H9 (cell line): ENCODE measurements around the gene PPP1R14C. TPM values are rescaled to one million over a fixed set of nuclear protein-coding genes. Genes with fewer than 3 reads are reported as not detected.

ENCODE experiments used
- DNase-seq: peaks from one replicate; pipeline ENCODE4 v3.0.0-alpha.2; 2017
- H2AFZ ChIP-seq: one replicate; pipeline ENCODE4 v1.6.1; 2013; ENCODE audit warnings: mild to moderate bottlenecking, low read length, control low read depth, moderate library complexity
- H2AK5ac ChIP-seq: 2 replicates; pipeline ENCODE4 v1.6.1; 2013; ENCODE audit warnings: low read length, control low read depth, mixed read lengths; ENCODE audit not compliant: insufficient read length
- H2BK120ac ChIP-seq: one replicate; pipeline ENCODE4 v1.6.1; 2013; ENCODE audit warnings: low read depth, mild to moderate bottlenecking, low read length, control low read depth, inconsistent platforms; ENCODE audit not compliant: poor library complexity, severe bottlenecking
- H2BK12ac ChIP-seq: 2 replicates; pipeline ENCODE4 v1.6.1; 2013; ENCODE audit warnings: low read length, control low read depth, mixed read lengths, low read depth; ENCODE audit not compliant: insufficient read length
- H2BK15ac ChIP-seq: 2 replicates; pipeline ENCODE4 v1.6.1; 2013; ENCODE audit warnings: low read depth, low read length, control low read depth
- H2BK20ac ChIP-seq: one replicate; pipeline ENCODE4 v1.6.1; 2013; ENCODE audit warnings: low read depth, mild to moderate bottlenecking, low read length, control low read depth, inconsistent platforms; ENCODE audit not compliant: poor library complexity, severe bottlenecking
- H2BK5ac ChIP-seq: 2 replicates; pipeline ENCODE4 v1.6.1; 2013; ENCODE audit warnings: low read length, control low read depth, mixed read lengths; ENCODE audit not compliant: insufficient read length
- H3K14ac ChIP-seq: 2 replicates; pipeline ENCODE4 v1.6.1; 2013; ENCODE audit warnings: low read length, control low read depth; ENCODE audit not compliant: insufficient read depth
- H3K18ac ChIP-seq: 2 replicates; pipeline ENCODE4 v1.6.1; 2013; ENCODE audit warnings: low read depth, mild to moderate bottlenecking, mixed read lengths, low read length, control low read depth; ENCODE audit not compliant: insufficient read length
- H3K23ac ChIP-seq: 2 replicates; pipeline ENCODE4 v1.6.1; 2013; ENCODE audit warnings: low read length, control low read depth, mixed read lengths, low read depth; ENCODE audit not compliant: insufficient read length
- H3K23me2 ChIP-seq: 2 replicates; pipeline ENCODE4 v1.6.1; 2013; ENCODE audit warnings: low read depth, mild to moderate bottlenecking, mixed read lengths, low read length, control low read depth; ENCODE audit not compliant: insufficient read length, poor library complexity, severe bottlenecking
- H3K27ac ChIP-seq: 2 replicates; pipeline ENCODE4 v1.5.1; 2013; ENCODE audit warnings: low read length, control low read depth, mixed read lengths, low read depth; ENCODE audit not compliant: insufficient read length
- H3K27me3 ChIP-seq: 2 replicates; pipeline ENCODE4 v1.6.1; 2013; ENCODE audit warnings: low read length, control low read depth, inconsistent platforms; ENCODE audit not compliant: insufficient read depth
- H3K4ac ChIP-seq: 2 replicates; pipeline ENCODE4 v1.6.1; 2013; ENCODE audit warnings: low read depth, mild to moderate bottlenecking, control low read depth, inconsistent platforms, low read length, moderate library complexity
- H3K4me1 ChIP-seq: 2 replicates; pipeline ENCODE4 v1.6.1; 2013; ENCODE audit warnings: low read length, control low read depth, inconsistent platforms; ENCODE audit not compliant: insufficient read depth
- H3K4me2 ChIP-seq: 2 replicates; pipeline ENCODE4 v1.6.1; 2013; ENCODE audit warnings: low read length, control low read depth, mixed read lengths; ENCODE audit not compliant: insufficient read length, insufficient read depth
- H3K56ac ChIP-seq: 2 replicates; pipeline ENCODE4 v1.6.1; 2013; ENCODE audit warnings: low read depth, mild to moderate bottlenecking, mixed read lengths, low read length, control low read depth; ENCODE audit not compliant: insufficient read length
- H3K79me1 ChIP-seq: 2 replicates; pipeline ENCODE4 v1.6.1; 2013; ENCODE audit warnings: low read depth, mild to moderate bottlenecking, moderate library complexity, low read length, control low read depth, inconsistent platforms; ENCODE audit not compliant: insufficient read depth, poor library complexity, severe bottlenecking
- H3K79me2 ChIP-seq: 2 replicates; pipeline ENCODE4 v1.6.1; 2013; ENCODE audit warnings: low read length, control low read depth, inconsistent platforms; ENCODE audit not compliant: insufficient read depth
- H3K9ac ChIP-seq: 2 replicates; pipeline ENCODE4 v1.6.1; 2013; ENCODE audit warnings: low read length, control low read depth, mixed read lengths; ENCODE audit not compliant: insufficient read length; ENCODE audit errors: extremely low read depth
- H3K9me3 ChIP-seq: one replicate; pipeline ENCODE4 v1.6.1; 2013; ENCODE audit warnings: low read depth, low read length, inconsistent platforms; ENCODE audit not compliant: control insufficient read depth
- H3T11ph ChIP-seq: one replicate; pipeline ENCODE4 v1.6.1; 2013; ENCODE audit warnings: mild to moderate bottlenecking, low read length, control low read depth, inconsistent platforms
- H4K20me1 ChIP-seq: one replicate; pipeline ENCODE4 v1.6.1; 2013; ENCODE audit not compliant: control insufficient read depth, insufficient read length, insufficient read depth
- H4K5ac ChIP-seq: 2 replicates; pipeline ENCODE4 v1.6.1; 2013; ENCODE audit warnings: low read depth, mild to moderate bottlenecking, mixed read lengths, low read length, control low read depth; ENCODE audit not compliant: insufficient read length
- H4K8ac ChIP-seq: replicated peaks from 2 replicates; pipeline ENCODE4 v1.6.1; 2013; ENCODE audit warnings: low read length, control low read depth, mixed read lengths, low read depth; ENCODE audit not compliant: insufficient read length
- H4K91ac ChIP-seq: 2 replicates; pipeline ENCODE4 v1.6.1; 2013; ENCODE audit warnings: low read depth, mild to moderate bottlenecking, moderate library complexity, mixed read lengths, low read length, control low read depth; ENCODE audit not compliant: insufficient read length
- H3K27ac Mint-ChIP-seq, 3 experiments: 2 replicates in 2 of 3; 3 replicates in 1 of 3; pipeline ENCODE4 v1.8.0; 2020 to 2021; ENCODE audit warnings: mixed read lengths in 3 of 3, mild to moderate bottlenecking in 1 of 3, moderate library complexity in 1 of 3
- H3K27me3 Mint-ChIP-seq: 2 replicates; pipeline ENCODE4 v1.8.0; 2021; ENCODE audit warnings: low read depth, mild to moderate bottlenecking, moderate library complexity, mixed read lengths
- H3K36me3 Mint-ChIP-seq, 3 experiments: 2 replicates in 2 of 3; 3 replicates in 1 of 3; pipeline ENCODE4 v1.8.0; 2020 to 2021; ENCODE audit warnings: low read depth in 3 of 3, mixed read lengths in 3 of 3; ENCODE audit not compliant: insufficient read depth in 1 of 3
- H3K4me1 Mint-ChIP-seq, 2 experiments: 2 replicates each; pipeline ENCODE4 v1.8.0; 2020; ENCODE audit warnings: mixed read lengths in 2 of 2
- H3K4me3 Mint-ChIP-seq, 2 experiments: 2 replicates in 1 of 2; 3 replicates in 1 of 2; pipeline ENCODE4 v1.8.0; 2020 to 2021; ENCODE audit warnings: mild to moderate bottlenecking in 2 of 2, mixed read lengths in 2 of 2, moderate library complexity in 1 of 2
- H3K9me3 Mint-ChIP-seq, 2 experiments: 2 replicates in 1 of 2; 3 replicates in 1 of 2; pipeline ENCODE4 v1.8.0; 2020; ENCODE audit warnings: mild to moderate bottlenecking in 2 of 2, mixed read lengths in 2 of 2, moderate library complexity in 1 of 2
- WGBS: extraction: QIAGEN DNeasy Blood & Tissue Kit; methylation state at CpG from one replicate; pipeline ENCODE4 v1.1.7; 2013; ENCODE audit warnings: missing lambda C conversion rate, low lambda C conversion rate, mixed read lengths; ENCODE audit not compliant: insufficient read length; ENCODE audit errors: extremely low coverage; 5-methylcytosine and 5-hydroxymethylcytosine counted together
- total RNA-seq: library from RNA; stranded (reverse); gene quantifications from 2 replicates; pipeline ENCODE4 v1.2.1, GENCODE V29; 2021
- TF ChIP-seq, protein P1 (sequence below): fragments of 200-600 bp; sonication (generic); conservative IDR thresholded peaks from 3 replicates; pipeline ENCODE4 v1.8.0; 2021; ENCODE audit warnings: antibody characterized with exemption, mild to moderate bottlenecking

The PPP1R14C gene
- total RNA-seq, 1 experiment from 2014 or later, result 0.37 TPM

DNA sequence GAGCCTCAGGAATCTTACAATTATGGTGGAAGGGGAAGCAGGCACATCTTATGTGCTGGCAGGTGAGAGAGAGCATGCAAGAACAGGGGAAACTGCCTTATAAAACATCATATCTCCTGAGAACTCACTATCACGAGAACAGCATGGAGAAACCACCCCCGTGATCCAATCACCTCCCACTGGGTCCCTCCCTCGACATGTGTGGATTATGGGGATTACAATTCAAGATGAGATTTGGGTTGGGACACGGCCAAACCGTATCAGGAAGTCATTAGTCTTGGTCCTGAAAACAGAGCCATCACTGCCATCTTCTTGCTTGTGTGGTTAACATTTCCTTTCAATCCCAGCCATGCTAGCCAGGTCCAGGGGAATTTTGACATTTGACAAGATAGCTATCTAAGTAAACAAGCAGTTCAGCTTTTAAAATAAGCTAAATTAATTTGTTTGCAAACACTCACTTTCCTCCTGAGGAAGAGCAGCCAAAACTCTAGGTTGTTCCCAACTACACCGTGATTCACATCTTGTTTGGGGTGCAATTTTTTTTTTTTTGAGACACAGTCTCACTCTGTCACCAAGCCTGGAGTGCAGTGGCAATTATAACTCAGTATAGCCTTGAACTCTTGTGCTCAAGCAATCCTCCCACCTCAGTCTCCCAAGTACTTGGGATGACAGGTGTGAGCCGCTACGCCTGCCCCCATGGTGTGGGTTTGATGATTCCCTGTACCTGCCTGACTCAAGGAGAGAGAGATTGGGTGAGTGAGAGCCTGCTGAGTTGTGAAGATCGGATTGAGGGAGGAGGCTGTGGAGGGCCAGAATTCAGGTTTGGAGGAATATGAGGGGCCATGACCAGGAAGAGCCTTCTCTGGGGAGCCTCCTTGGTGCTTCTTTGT lies 13.0 kb upstream of the PPP1R14C start:
- Mint-ChIP-seq H3K4me3 (no peak overlapping the region), H3K27me3 (peaks cover 15% of the 10 kb centered on the region), H3K9me3 (no peaks in the 10 kb centered on the region), H3K27ac (no peak overlapping the region), H3K4me1 (no peaks in the 10 kb centered on the region; a peak in 1 of 4 replicates), H3K36me3 (no peaks in the 10 kb centered on the region)
- Histone ChIP-seq H3K27ac (no peak overlapping the region), H2AK5ac (no peak overlapping the region), H2BK15ac (no peak overlapping the region), H4K91ac (no peak overlapping the region), H3K79me2 (no peaks in the 10 kb centered on the region), H4K20me1 (no peaks in the 10 kb centered on the region), H2BK12ac (no peak overlapping the region), H3K9me3 (no peaks in the 10 kb centered on the region), H3K4ac (no peak overlapping the region), H3K14ac (no peak overlapping the region), H3K23ac (no peak overlapping the region), H3K27me3 (no peaks in the 10 kb centered on the region), H2AFZ (no peak overlapping the region), H3K9ac (no peak overlapping the region), H3K4me1 (no peaks in the 10 kb centered on the region), H2BK20ac (no peak overlapping the region), H3K23me2 (no peaks in the 10 kb centered on the region), H3T11ph (no peak overlapping the region), H3K79me1 (no peaks in the 10 kb centered on the region), H3K18ac (no peak overlapping the region), H4K5ac (no peak overlapping the region), H3K4me2 (no peak overlapping the region), H4K8ac (no peak overlapping the region), H2BK5ac (no peak overlapping the region), H2BK120ac (no peak overlapping the region), H3K56ac (no peak overlapping the region)
- TF ChIP-seq, protein P1, sequence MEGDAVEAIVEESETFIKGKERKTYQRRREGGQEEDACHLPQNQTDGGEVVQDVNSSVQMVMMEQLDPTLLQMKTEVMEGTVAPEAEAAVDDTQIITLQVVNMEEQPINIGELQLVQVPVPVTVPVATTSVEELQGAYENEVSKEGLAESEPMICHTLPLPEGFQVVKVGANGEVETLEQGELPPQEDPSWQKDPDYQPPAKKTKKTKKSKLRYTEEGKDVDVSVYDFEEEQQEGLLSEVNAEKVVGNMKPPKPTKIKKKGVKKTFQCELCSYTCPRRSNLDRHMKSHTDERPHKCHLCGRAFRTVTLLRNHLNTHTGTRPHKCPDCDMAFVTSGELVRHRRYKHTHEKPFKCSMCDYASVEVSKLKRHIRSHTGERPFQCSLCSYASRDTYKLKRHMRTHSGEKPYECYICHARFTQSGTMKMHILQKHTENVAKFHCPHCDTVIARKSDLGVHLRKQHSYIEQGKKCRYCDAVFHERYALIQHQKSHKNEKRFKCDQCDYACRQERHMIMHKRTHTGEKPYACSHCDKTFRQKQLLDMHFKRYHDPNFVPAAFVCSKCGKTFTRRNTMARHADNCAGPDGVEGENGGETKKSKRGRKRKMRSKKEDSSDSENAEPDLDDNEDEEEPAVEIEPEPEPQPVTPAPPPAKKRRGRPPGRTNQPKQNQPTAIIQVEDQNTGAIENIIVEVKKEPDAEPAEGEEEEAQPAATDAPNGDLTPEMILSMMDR, result no peak
- no CpG with 5 or more reads among the region's 9 CpGs for WGBS
- no peak for DNase-seq
